Pancreas (tissue), 10 donors: ENCODE results near the gene PANK3. TPM values are rescaled to one million over a fixed set of nuclear protein-coding genes. Genes with fewer than 3 reads are reported as not detected.
A peak's percentile ranks its signal among the peaks of the same experiment; 100 is the strongest.

Experiments
- ATAC-seq, 4 donors: fragments of 200-7000 bp; cut with Tn5 transposase; one replicate each; pipeline versions ENCODE4 v1.8.0 to v1.9.1; 2020; ENCODE audit warnings: mild to moderate bottlenecking in 4 of 4, moderate library complexity in 4 of 4
- DNase-seq, 6 donors: peaks; one replicate each; pipeline ENCODE4 v3.0.0-alpha.2; 2020
- FAIRE-seq: peaks from 2 replicates; lab custom pipeline; 2012; peaks lifted over from hg19 to GRCh38; lab: Jason Lieb, UNC
- H3K27ac ChIP-seq, 4 donors: fragments of 200-600 bp; sonication (generic); 1 replicate in 3 of 4; 2 replicates in 1 of 4; pipeline versions ENCODE4 v1.5.0 to v1.8.0; 2020
- H3K27me3 ChIP-seq, 4 donors: fragments of 200-600 bp; one replicate each; pipeline ENCODE4 v1.8.0; 2021
- H3K36me3 ChIP-seq, 3 donors: fragments of 200-600 bp; sonication (generic) in 1 of 3; one replicate each; pipeline versions ENCODE4 v1.5.0 to v1.8.0; 2020 to 2021
- H3K4me1 ChIP-seq, 3 donors: fragments of 200-600 bp; one replicate each; pipeline ENCODE4 v1.8.0; 2021
- H3K4me3 ChIP-seq, 4 donors: fragments of 200-600 bp; sonication (generic) in 2 of 4; one replicate each; pipeline versions ENCODE4 v1.5.0 to v1.8.0; 2020 to 2021
- H3K9me3 ChIP-seq, 4 donors: fragments of 200-600 bp; one replicate each; pipeline ENCODE4 v1.8.0; 2021
- WGBS, 2 donors: extraction: QIAGEN DNeasy Blood & Tissue Kit; methylation state at CpG; one replicate each; pipeline ENCODE4 v1.1.7; 2013; 5-methylcytosine and 5-hydroxymethylcytosine counted together
- intact Hi-C, 3 donors: fragments of 100-400 bp; cut with DNase I; formaldehyde crosslinking; loops; one replicate each; pipeline versions ENCODE4 v1.11.1 to v1.14.2; 2022
- polyA plus RNA-seq, 2 donors: library from polyadenylated mRNA; stranded (reverse); fragments of 200-250 nt; gene quantifications; one replicate each; pipeline ENCODE4 v1.2.3, GENCODE V29; 2013
- total RNA-seq, 6 donors: library from RNA; stranded (reverse); fragmentation: NEBNext Ultra II Directional in 4 of 6; extraction: Animal tissue kit (Norgen Biotek cat#: 25700) in 4 of 6; gene quantifications; one replicate each; pipeline versions ENCODE4 v1.2.1 to v1.2.4, GENCODE V29; 2021 to 2023
- TF ChIP-seq, protein P1 (sequence below), 4 donors: fragments of 200-600 bp; sonication (generic) in 3 of 4; IDR thresholded peaks; one replicate each; pipeline versions ENCODE4 v1.5.0 to v1.8.0; 2021; ENCODE audit warnings: antibody characterized with exemption in 4 of 4
- donor health status: healthy with polysubstance abuse.
- donor health status: DM: no; HTN: no; CAD: no; lungs with moderate emphysema.
- donor health status: DM: no; HTN: no; CAD: no.
- donor health status: control.
- donor health status: control.
- donor health status: Bipolar disorder and iron deficiency.
- donor health status: DM: yes; HTN: yes; CAD: no.
- donor health status: DM: no; HTN: no; CAD: no.
- donor health status: DM: no; HTN: no; CAD: no.
- donor health status: DM: yes; HTN: yes; CAD: no.

PANK3 gene
- total RNA-seq (10 to 100 TPM; 12.8 to 25.8 (median 20.5) TPM), polyA plus RNA-seq (1 to 10 TPM; 2.2 to 6.0 TPM)

DNA sequence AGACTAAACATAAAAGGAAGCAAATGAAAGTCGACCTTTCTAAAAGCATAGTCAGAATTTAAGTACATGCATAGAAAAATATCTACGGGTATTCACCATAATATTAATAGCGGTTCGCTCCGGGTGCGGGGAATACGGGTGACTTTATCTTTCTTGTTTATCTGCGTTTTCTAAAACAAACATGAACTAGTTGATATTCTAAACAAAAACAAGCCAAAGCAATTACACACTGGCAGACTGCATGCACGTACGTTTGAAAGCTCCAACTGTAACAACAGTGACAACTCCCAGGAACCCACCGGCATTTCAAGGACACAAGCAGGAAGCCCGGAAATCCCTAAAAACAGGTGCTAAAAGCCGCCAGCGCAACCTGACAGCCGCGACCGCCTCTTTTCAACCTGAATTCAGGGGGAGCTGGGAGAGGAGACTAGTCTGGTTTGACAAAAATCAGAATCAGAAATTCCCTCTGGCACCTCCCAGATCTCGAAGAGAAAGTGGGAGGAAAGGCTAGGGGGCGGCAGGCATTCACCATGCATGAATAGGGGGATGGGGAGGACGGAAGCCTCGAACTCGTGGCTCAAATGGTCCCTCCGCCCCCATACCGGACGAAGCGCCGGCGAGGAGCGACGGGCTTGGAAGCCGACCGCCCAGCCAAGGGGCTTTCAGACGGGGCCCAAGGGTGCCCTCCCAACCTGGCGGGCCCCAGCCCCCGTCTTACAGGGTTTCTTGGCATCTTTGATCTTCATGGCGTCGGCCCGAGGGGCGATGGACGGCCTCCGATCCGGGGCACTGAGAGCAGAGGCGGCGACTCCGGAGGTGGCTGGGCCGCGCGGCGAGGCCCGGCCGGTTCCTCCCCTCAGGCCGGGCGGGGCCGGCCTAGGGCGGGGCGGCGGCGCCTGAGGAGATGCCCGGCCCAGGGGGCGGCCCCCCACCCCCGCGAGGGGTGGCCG lies at the start of gene PANK3:
PANK3 (minus strand) TSS at position 831 of the 950 bp plus-strand sequence; CDS start at position 746, 85 bp downstream.
- peaks cover 0 to 11% (median 0%) of the 10 kb centered on the region in 3 donors for H3K4me1 ChIP-seq
- peak in 2 of 6 donors; percentile 32 to 90 for DNase-seq
- peak; percentile 82 to 88 (median 86) for ATAC-seq
- intact Hi-C loops: no loop called here
- TF ChIP-seq, protein P1, sequence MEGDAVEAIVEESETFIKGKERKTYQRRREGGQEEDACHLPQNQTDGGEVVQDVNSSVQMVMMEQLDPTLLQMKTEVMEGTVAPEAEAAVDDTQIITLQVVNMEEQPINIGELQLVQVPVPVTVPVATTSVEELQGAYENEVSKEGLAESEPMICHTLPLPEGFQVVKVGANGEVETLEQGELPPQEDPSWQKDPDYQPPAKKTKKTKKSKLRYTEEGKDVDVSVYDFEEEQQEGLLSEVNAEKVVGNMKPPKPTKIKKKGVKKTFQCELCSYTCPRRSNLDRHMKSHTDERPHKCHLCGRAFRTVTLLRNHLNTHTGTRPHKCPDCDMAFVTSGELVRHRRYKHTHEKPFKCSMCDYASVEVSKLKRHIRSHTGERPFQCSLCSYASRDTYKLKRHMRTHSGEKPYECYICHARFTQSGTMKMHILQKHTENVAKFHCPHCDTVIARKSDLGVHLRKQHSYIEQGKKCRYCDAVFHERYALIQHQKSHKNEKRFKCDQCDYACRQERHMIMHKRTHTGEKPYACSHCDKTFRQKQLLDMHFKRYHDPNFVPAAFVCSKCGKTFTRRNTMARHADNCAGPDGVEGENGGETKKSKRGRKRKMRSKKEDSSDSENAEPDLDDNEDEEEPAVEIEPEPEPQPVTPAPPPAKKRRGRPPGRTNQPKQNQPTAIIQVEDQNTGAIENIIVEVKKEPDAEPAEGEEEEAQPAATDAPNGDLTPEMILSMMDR (IDR thresholded peaks at IDR 0.05): no peak
- WGBS, 2 donors: 0 to 1% methylated on average over 51 to 63 of the region's 63 CpGs
- no peak for FAIRE-seq
- no peaks in the 10 kb centered on the region for H3K9me3 ChIP-seq
- no peaks in the 10 kb centered on the region for H3K36me3 ChIP-seq
- H3K27ac ChIP-seq: peak within 1 kb of the TSS; percentile 83 to 94 (median 90)
- no peaks in the 10 kb centered on the region for H3K27me3 ChIP-seq
- H3K4me3 ChIP-seq: peak within 1 kb of the TSS; percentile 76 to 93 (median 78)

DNA sequence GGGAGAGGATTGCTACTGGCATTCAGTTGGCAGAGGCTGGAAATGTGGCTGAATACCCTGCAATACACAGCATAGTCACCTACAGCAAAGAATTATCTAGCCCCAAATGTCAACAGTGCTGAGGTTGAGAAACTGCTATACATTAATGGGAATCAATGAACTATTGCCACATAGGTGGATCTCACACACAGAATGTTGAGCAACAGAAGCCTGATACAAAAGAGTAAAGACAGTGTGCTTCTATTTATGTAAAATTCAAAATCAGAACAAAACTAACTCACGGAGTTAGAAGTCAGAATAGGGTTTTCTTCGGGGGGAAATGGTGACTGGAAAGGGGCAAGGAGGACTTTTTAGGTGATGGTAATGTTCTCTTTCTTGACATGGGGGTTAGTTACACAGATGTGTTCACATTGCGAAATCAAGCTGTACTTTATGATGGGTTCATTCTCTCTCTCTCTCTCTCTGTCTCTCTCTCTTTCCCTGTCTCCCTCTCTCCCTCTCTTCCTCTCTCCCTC lies 45.7 kb upstream of the PANK3 start:
- no peaks in the 10 kb centered on the region for H3K9me3 ChIP-seq
- ATAC-seq: no peak
- intact Hi-C loops: no loop called here
- no peak overlapping the region for H3K4me3 ChIP-seq
- no peaks in the 10 kb centered on the region for H3K27me3 ChIP-seq
- WGBS, 2 donors: 59 to 62% methylated on average over 3 of the region's 3 CpGs
- no peak overlapping the region for H3K27ac ChIP-seq
- no peaks in the 10 kb centered on the region for H3K36me3 ChIP-seq
- no peaks in the 10 kb centered on the region for H3K4me1 ChIP-seq
- DNase-seq: no peak
- TF ChIP-seq, protein P1 (IDR thresholded peaks at IDR 0.05): no peak
- no peak for FAIRE-seq

DNA sequence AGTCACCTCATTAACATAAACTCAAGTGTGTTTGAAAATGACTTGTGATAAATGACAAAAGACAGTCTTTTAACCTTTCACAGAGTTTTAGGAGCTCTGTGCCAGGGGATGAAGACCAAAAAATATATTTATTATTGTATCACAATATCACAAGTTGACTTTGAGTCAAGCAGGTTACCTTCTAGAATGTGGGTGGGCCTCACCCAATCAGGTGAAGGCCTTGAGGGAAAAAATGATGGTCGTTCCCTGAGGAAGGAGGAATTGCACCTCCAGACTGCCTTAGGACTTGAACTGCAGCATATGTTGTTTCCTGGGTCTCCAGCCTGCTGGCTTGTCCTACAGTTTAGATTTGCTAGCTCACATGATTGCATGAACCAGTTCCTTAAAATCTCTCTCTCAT lies 41.6 kb upstream of the PANK3 start:
- no peak for ATAC-seq
- Histone ChIP-seq H3K27me3 (no peaks in the 10 kb centered on the region), H3K9me3 (no peaks in the 10 kb centered on the region), H3K4me1 (no peaks in the 10 kb centered on the region), H3K4me3 (no peak overlapping the region), H3K27ac (no peak overlapping the region), H3K36me3 (no peaks in the 10 kb centered on the region)
- TF ChIP-seq, protein P1 (IDR thresholded peaks at IDR 0.05): no peak
- DNase-seq: no peak
- no peak for FAIRE-seq
- intact Hi-C loops: no loop called here
- WGBS, 2 donors: 62 to 83% methylated on average over 1 of the region's 1 CpG

DNA sequence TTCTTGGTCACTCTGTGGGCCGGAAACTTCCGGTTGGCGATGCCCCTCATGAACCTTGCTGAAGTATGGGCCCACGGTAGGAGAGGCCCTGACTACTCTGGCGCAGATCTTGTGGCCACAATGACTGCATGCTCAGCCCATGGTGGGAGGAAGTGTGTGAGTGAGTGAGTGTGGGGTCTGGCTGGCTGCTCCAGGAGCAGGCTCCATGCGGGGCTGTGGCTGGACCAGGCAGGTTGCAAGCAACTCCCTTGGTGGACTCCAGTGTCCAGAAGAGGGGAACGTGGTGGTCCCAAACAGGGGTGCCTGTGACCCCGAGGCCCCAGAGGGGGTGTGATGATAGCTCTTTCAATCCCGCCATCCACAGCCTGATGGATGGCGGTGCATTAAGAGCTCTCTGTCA lies 35.5 kb upstream of the PANK3 start:
- DNase-seq: no peak
- intact Hi-C loops: no loop called here
- WGBS, 2 donors: 92 to 97% methylated on average over 10 of the region's 10 CpGs
- no peak for ATAC-seq
- Histone ChIP-seq H3K27me3 (no peaks in the 10 kb centered on the region), H3K4me3 (no peak overlapping the region), H3K27ac (no peak overlapping the region), H3K4me1 (no peaks in the 10 kb centered on the region), H3K36me3 (no peaks in the 10 kb centered on the region), H3K9me3 (no peaks in the 10 kb centered on the region)
- TF ChIP-seq, protein P1 (IDR thresholded peaks at IDR 0.05): no peak
- FAIRE-seq: no peak
